Colonic mucosa (tissue), 4 donors: ENCODE measurements around the gene TIMM23. TPM values are rescaled to one million over a fixed set of nuclear protein-coding genes. Genes with fewer than 3 reads are reported as not detected.
A peak's percentile ranks its signal among the peaks of the same experiment; 100 is the strongest.

ENCODE experiments used
- DNase-seq: peaks from one replicate; pipeline ENCODE4 v3.0.0-alpha.2; 2020
- H3K27ac ChIP-seq: fragments of 200-600 bp; one replicate; pipeline ENCODE4 v1.8.0; 2021
- H3K27me3 ChIP-seq: fragments of 200-600 bp; one replicate; pipeline ENCODE4 v1.8.0; 2021
- H3K36me3 ChIP-seq: fragments of 200-600 bp; one replicate; pipeline ENCODE4 v1.8.0; 2021
- H3K4me1 ChIP-seq: fragments of 200-600 bp; one replicate; pipeline ENCODE4 v1.8.0; 2021; ENCODE audit warnings: mild to moderate bottlenecking
- H3K4me3 ChIP-seq: fragments of 200-600 bp; one replicate; pipeline ENCODE4 v1.8.0; 2021
- H3K9ac ChIP-seq, 2 donors: one replicate each; pipeline ENCODE4 v1.7.0; 2013; ENCODE audit warnings: control low read depth in 2 of 2, low read depth in 2 of 2, low read length in 2 of 2
- H3K9me3 ChIP-seq: fragments of 200-600 bp; one replicate; pipeline ENCODE4 v1.8.0; 2021
- CTCF ChIP-seq: fragments of 200-600 bp; IDR thresholded peaks from one replicate; pipeline ENCODE4 v1.8.0; 2022; ENCODE audit warnings: antibody characterized with exemption, mild to moderate bottlenecking
- intact Hi-C: fragments of 100-400 bp; cut with DNase I; formaldehyde crosslinking; loops from one replicate; pipeline ENCODE4 v1.14.1; 2022
- total RNA-seq, 2 donors: library from RNA; stranded (reverse); fragmentation: NEBNext Ultra II Directional in 1 of 2; extraction: Animal tissue kit (Norgen Biotek cat#: 25700) in 1 of 2; gene quantifications; one replicate each; pipeline ENCODE4 v1.2.1, GENCODE V29; 2021
- donor health status: healthy.
- donor health status: DM: no; HTN: no; CAD: no.
- donor health status: DM: no; HTN: no; CAD: no.

The TIMM23 gene
- total RNA-seq, 2 donors from 2014 or later: 42.8 to 73.1 TPM

GRCh38 chr10:46024948-46025347, 52.7 kb downstream of the TIMM23 start:
- no peak for TF ChIP-seq CTCF
- H3K9ac ChIP-seq: no peak overlapping the region

DNA sequence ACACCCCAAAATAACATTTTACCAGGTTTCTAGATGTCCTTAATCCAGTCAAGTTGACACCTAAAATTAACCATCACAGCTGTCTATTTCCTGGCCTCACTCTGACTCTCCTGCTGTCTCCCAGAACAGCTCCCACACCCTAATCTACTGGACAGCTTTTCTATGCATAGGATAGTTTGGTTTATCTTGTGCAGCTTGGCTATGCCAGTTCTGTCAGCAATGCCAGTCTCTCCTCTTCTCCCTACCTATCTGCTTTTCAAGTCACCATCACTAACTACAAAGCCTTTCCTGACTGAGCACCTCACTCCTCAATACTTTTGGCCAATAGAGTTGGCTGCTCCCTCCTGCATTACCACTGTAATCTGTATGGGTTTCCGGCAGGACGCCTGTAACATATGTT, 53.1 kb downstream of the TIMM23 start:
- no peak for DNase-seq
- intact Hi-C loops: loop anchor here (10.0 kb wide), 1 partner anchor 51 kb away; the partner anchor contains the start of gene TIMM23
- H3K9me3 ChIP-seq: no peaks in the 10 kb centered on the region
- no peak overlapping the region for H3K27ac ChIP-seq
- TF ChIP-seq CTCF: no peak
- no peaks in the 10 kb centered on the region for H3K27me3 ChIP-seq
- no peaks in the 10 kb centered on the region for H3K36me3 ChIP-seq
- no peak overlapping the region for H3K9ac ChIP-seq
- no peak overlapping the region for H3K4me3 ChIP-seq
- H3K4me1 ChIP-seq: peaks cover 14% of the 10 kb centered on the region

More at GRCh38 chr10:46024948-46025347, 52.7 kb downstream of the TIMM23 start:
- no peaks in the 10 kb centered on the region for H3K27me3 ChIP-seq
- DNase-seq: no peak
- H3K4me1 ChIP-seq: peaks cover 14% of the 10 kb centered on the region
- H3K9me3 ChIP-seq: no peaks in the 10 kb centered on the region
- no peak overlapping the region for H3K4me3 ChIP-seq
- intact Hi-C loops: loop anchor here (10.0 kb wide), 1 partner anchor 50 kb away; the partner anchor contains the start of gene TIMM23
- H3K36me3 ChIP-seq: no peaks in the 10 kb centered on the region
- H3K27ac ChIP-seq: no peak overlapping the region

DNA sequence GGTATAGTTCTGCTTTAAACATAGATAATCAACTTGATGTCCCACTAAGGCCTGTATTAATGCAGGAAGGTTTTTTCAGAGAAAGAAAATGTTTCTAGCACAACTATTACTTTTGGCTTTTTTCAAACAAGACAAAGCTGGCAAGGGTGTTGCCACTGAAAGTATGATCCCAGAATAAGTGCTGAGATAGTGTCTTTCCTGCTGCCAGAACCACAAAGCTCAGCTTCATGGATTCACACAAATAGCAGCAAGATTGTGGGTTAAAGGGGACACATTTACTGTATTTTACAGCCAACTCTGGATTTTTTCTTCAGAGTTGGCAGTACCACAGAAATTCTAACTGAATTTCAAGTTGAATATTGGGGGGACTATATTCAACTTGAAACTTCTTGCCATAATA, 53.8 kb downstream of the TIMM23 start:
- H3K4me1 ChIP-seq: peaks cover 14% of the 10 kb centered on the region

DNA sequence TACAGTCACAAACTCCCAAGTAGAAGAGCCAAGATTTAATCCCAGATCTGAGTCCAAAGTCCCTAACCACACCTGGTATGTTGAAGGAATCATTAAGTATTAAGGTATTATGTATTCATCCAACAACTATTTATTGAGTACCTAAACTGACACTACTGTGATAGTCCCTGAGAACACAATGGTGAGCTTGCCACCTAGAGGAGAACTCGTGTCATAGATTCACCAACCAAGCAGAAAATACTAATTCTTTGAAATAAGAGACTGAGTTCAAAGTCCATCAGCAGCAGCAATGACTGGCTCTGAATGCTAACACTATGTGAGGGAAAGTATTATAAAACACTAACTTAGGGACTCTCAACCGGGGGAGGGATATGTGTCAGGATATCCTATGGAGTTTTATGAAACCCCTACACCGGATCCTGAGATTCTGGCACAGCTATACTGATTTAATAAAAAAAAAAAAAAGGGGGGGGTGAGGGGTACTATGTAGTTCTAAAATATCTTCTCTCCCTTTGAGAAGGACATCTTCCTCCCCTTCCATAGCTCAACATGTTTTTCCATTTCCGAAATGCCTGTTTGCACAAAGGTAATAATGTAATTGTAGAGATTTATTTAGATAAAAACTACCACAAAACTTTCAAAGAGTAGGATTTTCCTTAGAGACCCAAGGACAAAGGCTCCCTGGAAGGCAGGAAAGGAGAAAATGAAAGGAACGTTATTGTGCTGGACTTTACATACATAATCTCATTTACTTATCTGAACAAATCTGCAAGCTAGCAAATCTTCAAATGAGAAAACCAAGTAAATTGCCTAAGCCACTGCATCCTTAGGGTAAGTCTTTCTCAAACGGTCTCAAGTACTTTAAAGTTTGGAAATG, 56.5 kb downstream of the TIMM23 start:
- TF ChIP-seq CTCF: peak; percentile 60
- Histone ChIP-seq H3K27ac (peak overlapping the region; percentile 89), H3K9me3 (no peaks in the 10 kb centered on the region), H3K27me3 (no peaks in the 10 kb centered on the region), H3K4me3 (peak overlapping the region; percentile 82), H3K9ac (peak overlapping the region in 1 of 2 donors; percentile 85), H3K4me1 (peaks cover 14% of the 10 kb centered on the region), H3K36me3 (no peaks in the 10 kb centered on the region)
- intact Hi-C loops: loop anchor here (10.0 kb wide), 1 partner anchor 54 kb away; the partner anchor contains the start of gene TIMM23
- peak; percentile 56 for DNase-seq

More for the DNA sequence above, 53.8 kb downstream of the TIMM23 start:
- no peak overlapping the region for H3K4me3 ChIP-seq
- H3K36me3 ChIP-seq: no peaks in the 10 kb centered on the region
- no peaks in the 10 kb centered on the region for H3K9me3 ChIP-seq
- no peak for TF ChIP-seq CTCF
- no peak for DNase-seq
- no peak overlapping the region for H3K27ac ChIP-seq
- H3K27me3 ChIP-seq: no peaks in the 10 kb centered on the region
- no peak overlapping the region for H3K9ac ChIP-seq
- intact Hi-C loops: loop anchor here (10.0 kb wide), 1 partner anchor 51 kb away; the partner anchor contains the start of gene TIMM23

DNA sequence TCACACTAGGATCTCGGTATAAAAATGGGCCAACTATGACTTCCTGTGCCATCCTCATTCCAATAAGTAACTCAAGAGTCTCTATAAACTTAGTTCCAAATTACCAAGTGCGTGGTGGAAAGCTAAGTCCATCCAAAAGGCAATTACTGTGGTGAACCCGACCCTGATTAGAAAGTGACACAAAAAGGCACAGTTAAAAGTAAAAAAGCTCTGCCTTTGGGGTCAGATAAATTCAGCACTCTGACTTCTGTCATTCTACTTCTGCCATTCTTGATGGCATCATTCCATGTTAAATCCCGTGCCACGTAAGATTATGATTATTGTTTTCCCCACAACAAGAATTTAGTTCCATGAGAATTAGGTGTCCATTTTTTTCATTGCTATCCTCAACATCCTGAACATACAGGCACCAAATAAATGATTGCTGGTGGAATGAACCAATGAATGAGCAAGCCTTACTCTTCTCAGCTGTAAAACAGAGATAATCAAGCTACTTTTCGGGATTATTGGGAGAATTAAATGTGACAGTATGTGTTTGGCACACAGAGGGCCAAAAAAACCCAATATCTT, 57.3 kb downstream of the TIMM23 start:
- DNase-seq: no peak
- intact Hi-C loops: loop anchor here (10.0 kb wide), 1 partner anchor 55 kb away; the partner anchor contains the start of gene TIMM23
- Histone ChIP-seq H3K4me1 (peaks cover 12% of the 10 kb centered on the region), H3K9me3 (no peaks in the 10 kb centered on the region), H3K27ac (peak overlapping the region; percentile 89), H3K27me3 (no peaks in the 10 kb centered on the region), H3K4me3 (peak overlapping the region; percentile 82), H3K9ac (peak overlapping the region; percentile 81 to 85), H3K36me3 (no peaks in the 10 kb centered on the region)
- TF ChIP-seq CTCF: no peak
